Panc1 (cell line): ENCODE measurements around the gene SLIT1. TPM values are rescaled to one million over a fixed set of nuclear protein-coding genes. Genes with fewer than 3 reads are reported as not detected.

Experiments
- ATAC-seq: fragments of 200-7000 bp; cut with Tn5 transposase; 2 replicates; pipeline ENCODE4 v1.9.1; 2020; ENCODE audit warnings: mild to moderate bottlenecking, moderate library complexity
- BruUV-seq: library from RNA; stranded (reverse); fragments of 400-500 nt; replicated peaks from 2 replicates; lab custom pipeline; 2021; lab: Mats Ljungman, UMichigan
- CTCF ChIA-PET: fragments of 300-600 bp; sonication (Branson Sonifier 250); formaldehyde crosslinking; loops from one replicate; lab custom pipeline; 2022; ENCODE audit warnings: antibody characterized with exemption; lab: Charles Lee
- POLR2A ChIA-PET: fragments of 300-600 bp; sonication (Branson Sonifier 250); formaldehyde crosslinking; loops from one replicate; lab custom pipeline; 2022; ENCODE audit warnings: antibody characterized with exemption; lab: Charles Lee
- DNase-seq: peaks from one replicate; pipeline ENCODE4 v3.0.0-alpha.2; 2010; ENCODE audit warnings: low read depth, low spot score
- H3K27ac ChIP-seq: 2 replicates; pipeline ENCODE4 v1.5.1; 2011; ENCODE audit warnings: mild to moderate bottlenecking, low read length, inconsistent platforms
- H3K27me3 ChIP-seq: fragments of 200-500 bp; sonication (Bioruptor generic); 2 replicates; pipeline ENCODE4 v1.6.0; 2014; ENCODE audit warnings: low read length, inconsistent platforms; ENCODE audit not compliant: control insufficient read depth, insufficient read depth
- H3K36me3 ChIP-seq: fragments of 200-500 bp; sonication (Bioruptor generic); 2 replicates; pipeline ENCODE4 v1.5.1; 2014; ENCODE audit warnings: inconsistent platforms, mild to moderate bottlenecking, low read length, moderate library complexity; ENCODE audit not compliant: control insufficient read depth, insufficient read depth
- H3K4me1 ChIP-seq: 2 replicates; pipeline ENCODE4 v1.5.1; 2011; ENCODE audit warnings: inconsistent platforms, mild to moderate bottlenecking, low read length, moderate library complexity; ENCODE audit not compliant: control insufficient read depth, insufficient read depth
- H3K4me3 ChIP-seq, 2 experiments: 2 replicates each; pipeline ENCODE4 v1.5.1; 2011 to 2012; ENCODE audit warnings: low read depth in 2 of 2, low read length in 2 of 2, mild to moderate bottlenecking in 2 of 2, inconsistent platforms in 1 of 2, moderate library complexity in 1 of 2
- H3K9me3 ChIP-seq: fragments of 200-500 bp; sonication (Bioruptor generic); 2 replicates; pipeline ENCODE4 v1.5.1; 2014; ENCODE audit warnings: low read depth, mild to moderate bottlenecking, inconsistent platforms, low read length, moderate library complexity; ENCODE audit not compliant: control insufficient read depth, insufficient read depth
- POLR2AphosphoS5 ChIP-seq: IDR thresholded peaks from 2 replicates; pipeline ENCODE4 v1.6.1; 2012; ENCODE audit warnings: mild to moderate bottlenecking, low read depth, low read length, moderate library complexity
- SIN3A ChIP-seq: IDR thresholded peaks from 2 replicates; pipeline ENCODE4 v1.6.1; 2012; ENCODE audit warnings: low read depth, mild to moderate bottlenecking, low read length, moderate library complexity, borderline replicate concordance; ENCODE audit not compliant: insufficient read depth
- TCF7L2 ChIP-seq: IDR thresholded peaks from 2 replicates; pipeline ENCODE4 v1.6.1; 2011; ENCODE audit warnings: mild to moderate bottlenecking, low read depth, low read length, inconsistent platforms
- in situ Hi-C: cut with HindIII; loops from 2 replicates; pipeline ENCODE4 v1.10.0; 2016; ENCODE audit warnings: low sequenced_read_pairs, low pct_unique_long_range_greater_than_20kb
- intact Hi-C: fragments of 100-400 bp; cut with micrococcal nuclease; formaldehyde crosslinking; loops from one replicate; pipeline ENCODE4 v1.10.0; 2022; ENCODE audit not compliant: unreplicated experiment
- total RNA-seq: library from RNA; stranded (reverse); gene quantifications from one replicate; pipeline ENCODE4 v1.2.1, GENCODE V29; 2021; ENCODE audit not compliant: unreplicated experiment
- TF ChIP-seq, protein P1 (sequence below), 2 experiments: IDR thresholded peaks; 2 replicates each; pipeline ENCODE4 v1.6.1; 2011 to 2012; ENCODE audit warnings: low read depth in 2 of 2, control low read depth in 1 of 2, low read length in 1 of 2, mild to moderate bottlenecking in 1 of 2, moderate library complexity in 1 of 2; ENCODE audit not compliant: insufficient read depth in 1 of 2
- TF ChIP-seq, protein P2 (sequence below): fragments of 450-650 bp; IDR thresholded peaks from 2 replicates; pipeline ENCODE4 v1.5.1; 2017; ENCODE audit warnings: mild to moderate bottlenecking

SLIT1 gene
- total RNA-seq, 1 experiment from 2014 or later, result 2.6 TPM

DNA sequence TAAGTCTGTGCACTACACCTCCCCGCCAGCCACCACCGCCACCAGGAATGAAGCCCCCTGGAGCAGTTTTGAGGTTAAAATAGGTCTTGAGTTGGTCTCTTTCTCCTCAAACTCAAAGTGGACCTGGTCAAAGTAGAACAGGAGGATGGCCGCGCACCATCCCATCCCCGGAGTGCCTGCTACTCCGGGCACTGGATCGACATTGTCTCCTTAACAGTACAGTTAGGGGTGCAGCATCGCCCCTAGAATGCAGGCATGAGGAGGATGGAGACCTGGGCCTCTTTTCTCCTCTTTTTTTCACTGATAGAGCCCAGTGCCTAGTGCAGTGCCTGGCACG is 145.5 kb downstream of the SLIT1 start:
- ChIA-PET POLR2A (no interaction called here), CTCF (no interaction called here)
- no peak overlapping the region for H3K27ac ChIP-seq
- DNase-seq, result no peak
- ATAC-seq, result no peak
- no peaks in the 10 kb centered on the region for H3K27me3 ChIP-seq
- no peaks in the 10 kb centered on the region for H3K9me3 ChIP-seq
- intact Hi-C loops, result no loop called here
- BruUV-seq, result no TSS peak
- H3K36me3 ChIP-seq, result no peaks in the 10 kb centered on the region
- in situ Hi-C loops, result no loop called here
- TF ChIP-seq, protein P1, sequence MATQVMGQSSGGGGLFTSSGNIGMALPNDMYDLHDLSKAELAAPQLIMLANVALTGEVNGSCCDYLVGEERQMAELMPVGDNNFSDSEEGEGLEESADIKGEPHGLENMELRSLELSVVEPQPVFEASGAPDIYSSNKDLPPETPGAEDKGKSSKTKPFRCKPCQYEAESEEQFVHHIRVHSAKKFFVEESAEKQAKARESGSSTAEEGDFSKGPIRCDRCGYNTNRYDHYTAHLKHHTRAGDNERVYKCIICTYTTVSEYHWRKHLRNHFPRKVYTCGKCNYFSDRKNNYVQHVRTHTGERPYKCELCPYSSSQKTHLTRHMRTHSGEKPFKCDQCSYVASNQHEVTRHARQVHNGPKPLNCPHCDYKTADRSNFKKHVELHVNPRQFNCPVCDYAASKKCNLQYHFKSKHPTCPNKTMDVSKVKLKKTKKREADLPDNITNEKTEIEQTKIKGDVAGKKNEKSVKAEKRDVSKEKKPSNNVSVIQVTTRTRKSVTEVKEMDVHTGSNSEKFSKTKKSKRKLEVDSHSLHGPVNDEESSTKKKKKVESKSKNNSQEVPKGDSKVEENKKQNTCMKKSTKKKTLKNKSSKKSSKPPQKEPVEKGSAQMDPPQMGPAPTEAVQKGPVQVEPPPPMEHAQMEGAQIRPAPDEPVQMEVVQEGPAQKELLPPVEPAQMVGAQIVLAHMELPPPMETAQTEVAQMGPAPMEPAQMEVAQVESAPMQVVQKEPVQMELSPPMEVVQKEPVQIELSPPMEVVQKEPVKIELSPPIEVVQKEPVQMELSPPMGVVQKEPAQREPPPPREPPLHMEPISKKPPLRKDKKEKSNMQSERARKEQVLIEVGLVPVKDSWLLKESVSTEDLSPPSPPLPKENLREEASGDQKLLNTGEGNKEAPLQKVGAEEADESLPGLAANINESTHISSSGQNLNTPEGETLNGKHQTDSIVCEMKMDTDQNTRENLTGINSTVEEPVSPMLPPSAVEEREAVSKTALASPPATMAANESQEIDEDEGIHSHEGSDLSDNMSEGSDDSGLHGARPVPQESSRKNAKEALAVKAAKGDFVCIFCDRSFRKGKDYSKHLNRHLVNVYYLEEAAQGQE (IDR thresholded peaks at IDR 0.05; ENCODE audit: insufficient read depth in 1 of 2, low read depth in 2 of 2, low read length in 1 of 2), result no peak
- no peak for TF ChIP-seq POLR2AphosphoS5
- no peak overlapping the region for H3K4me3 ChIP-seq
- H3K4me1 ChIP-seq, result 0 out of 2 replicates have a peak, but pooled peaks cover 6% of the 10 kb centered on the region

DNA sequence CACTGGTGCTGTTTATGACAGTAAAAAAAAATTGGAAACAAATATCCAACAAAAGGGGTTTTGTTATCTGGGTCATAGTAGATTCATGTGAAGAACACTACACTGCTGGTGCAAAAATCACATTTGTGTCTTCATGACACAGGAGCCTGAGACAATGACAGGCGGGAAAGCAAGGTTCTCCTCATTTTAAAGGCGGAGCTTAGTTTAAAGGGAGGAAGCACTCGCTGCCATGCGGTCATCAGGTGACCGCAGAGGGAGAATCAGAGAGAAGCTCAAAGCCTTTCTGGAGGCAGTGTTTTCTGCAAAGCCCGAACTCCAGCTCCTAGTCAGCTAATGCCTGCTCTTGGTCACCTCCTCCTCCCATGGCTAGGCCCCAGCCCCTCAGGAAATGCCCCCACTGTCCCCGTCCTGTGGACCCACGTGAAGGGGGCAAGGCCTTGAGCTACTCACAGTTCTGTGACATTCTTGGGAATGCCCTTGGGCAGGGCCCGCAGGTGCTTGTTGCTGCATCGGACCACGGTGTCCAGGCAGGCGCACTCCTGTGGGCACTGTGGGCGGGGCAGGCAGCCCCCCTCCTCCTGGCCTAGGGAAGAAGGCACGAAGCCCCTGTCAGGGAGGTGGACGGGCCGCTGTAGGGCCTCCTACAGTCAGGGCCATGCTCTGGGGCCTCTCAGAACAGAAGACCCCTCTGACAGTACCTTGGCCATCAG is 146.1 kb downstream of the SLIT1 start:
- BruUV-seq, result no TSS peak
- CTCF ChIA-PET, result no interaction called here
- POLR2A ChIA-PET, result no interaction called here
- TF ChIP-seq POLR2AphosphoS5 (no peak), SIN3A (no peak), TCF7L2 (no peak)
- TF ChIP-seq, protein P1 (IDR thresholded peaks at IDR 0.05; ENCODE audit: insufficient read depth in 1 of 2, low read depth in 2 of 2, low read length in 1 of 2), result no peak
- TF ChIP-seq, protein P2, sequence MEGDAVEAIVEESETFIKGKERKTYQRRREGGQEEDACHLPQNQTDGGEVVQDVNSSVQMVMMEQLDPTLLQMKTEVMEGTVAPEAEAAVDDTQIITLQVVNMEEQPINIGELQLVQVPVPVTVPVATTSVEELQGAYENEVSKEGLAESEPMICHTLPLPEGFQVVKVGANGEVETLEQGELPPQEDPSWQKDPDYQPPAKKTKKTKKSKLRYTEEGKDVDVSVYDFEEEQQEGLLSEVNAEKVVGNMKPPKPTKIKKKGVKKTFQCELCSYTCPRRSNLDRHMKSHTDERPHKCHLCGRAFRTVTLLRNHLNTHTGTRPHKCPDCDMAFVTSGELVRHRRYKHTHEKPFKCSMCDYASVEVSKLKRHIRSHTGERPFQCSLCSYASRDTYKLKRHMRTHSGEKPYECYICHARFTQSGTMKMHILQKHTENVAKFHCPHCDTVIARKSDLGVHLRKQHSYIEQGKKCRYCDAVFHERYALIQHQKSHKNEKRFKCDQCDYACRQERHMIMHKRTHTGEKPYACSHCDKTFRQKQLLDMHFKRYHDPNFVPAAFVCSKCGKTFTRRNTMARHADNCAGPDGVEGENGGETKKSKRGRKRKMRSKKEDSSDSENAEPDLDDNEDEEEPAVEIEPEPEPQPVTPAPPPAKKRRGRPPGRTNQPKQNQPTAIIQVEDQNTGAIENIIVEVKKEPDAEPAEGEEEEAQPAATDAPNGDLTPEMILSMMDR, result no peak
- Histone ChIP-seq H3K4me1 (0 out of 2 replicates have a peak, but pooled peaks cover 6% of the 10 kb centered on the region), H3K36me3 (no peaks in the 10 kb centered on the region), H3K4me3 (no peak overlapping the region), H3K27me3 (no peaks in the 10 kb centered on the region), H3K27ac (no peak overlapping the region), H3K9me3 (no peaks in the 10 kb centered on the region)
- in situ Hi-C loops (no loop called here), intact Hi-C loops (no loop called here)
- ATAC-seq (no peak), DNase-seq (no peak)
